ENCODE data around the gene RIPOR3.
"Not testable (repeated sequence)": the region's sequence is repeated elsewhere in the genome, so short reads cannot be mapped to it uniquely, and the experiment has no call there.

Gene RIPOR3

DNA sequence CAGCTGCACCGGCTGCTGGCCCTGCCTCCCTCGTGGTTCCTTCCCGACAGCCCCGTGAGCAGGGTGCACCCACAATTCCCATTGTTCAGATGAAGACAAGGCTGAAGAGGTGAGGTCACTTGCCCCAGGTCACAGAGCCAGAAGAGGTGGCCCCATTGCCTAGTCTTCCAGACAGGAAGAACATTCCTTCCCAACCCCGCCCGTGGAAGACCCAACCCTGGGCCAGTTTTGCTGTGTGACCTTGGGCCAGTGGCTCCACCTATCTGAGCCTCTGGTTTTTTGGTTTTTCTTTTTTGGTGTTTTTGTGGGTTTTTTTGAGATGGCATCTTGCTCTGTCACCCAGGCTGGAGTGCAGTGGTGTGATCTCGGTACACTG, 61.7 kb downstream of the RIPOR3 start:
- H3K27me3 ChIP-seq (ENCODE audit: control insufficient read depth in 1 of 2, insufficient read depth in 2 of 2, low read length in 2 of 2), result no peaks in the 10 kb centered on the region
- no peak overlapping the region for H3K4me3 ChIP-seq (ENCODE audit: low read depth in 1 of 2, low read length in 2 of 2)
- no peak overlapping the region for H3K27ac ChIP-seq (ENCODE audit: low read depth, low read length)
- peaks cover 10% of the 10 kb centered on the region for H3K4me1 ChIP-seq (ENCODE audit: insufficient read depth, low read length)
- H3K9me3 ChIP-seq (ENCODE audit: low read length), result no peaks in the 10 kb centered on the region
- H3K9ac ChIP-seq (ENCODE audit: low read length), result no peak overlapping the region
- H3K36me3 ChIP-seq (ENCODE audit: insufficient read depth, low read length), result no peaks in the 10 kb centered on the region

- Histone ChIP-seq H3K27me3 (ENCODE audit: control insufficient read depth in 1 of 2, insufficient read depth in 2 of 2, low read length in 2 of 2) (no peaks in the 10 kb centered on the region), H3K4me1 (ENCODE audit: insufficient read depth, low read length) (peaks cover 10% of the 10 kb centered on the region), H3K27ac (ENCODE audit: low read depth, low read length) (no peak overlapping the region), H3K36me3 (ENCODE audit: insufficient read depth, low read length) (no peaks in the 10 kb centered on the region), H3K4me3 (ENCODE audit: low read depth in 1 of 2, low read length in 2 of 2) (no peak overlapping the region), H3K9ac (ENCODE audit: low read length) (no peak overlapping the region), H3K9me3 (ENCODE audit: low read length) (no peaks in the 10 kb centered on the region)
Measured at GRCh38 chr20:50628853-50629669, 62.3 kb downstream of the RIPOR3 start.

DNA sequence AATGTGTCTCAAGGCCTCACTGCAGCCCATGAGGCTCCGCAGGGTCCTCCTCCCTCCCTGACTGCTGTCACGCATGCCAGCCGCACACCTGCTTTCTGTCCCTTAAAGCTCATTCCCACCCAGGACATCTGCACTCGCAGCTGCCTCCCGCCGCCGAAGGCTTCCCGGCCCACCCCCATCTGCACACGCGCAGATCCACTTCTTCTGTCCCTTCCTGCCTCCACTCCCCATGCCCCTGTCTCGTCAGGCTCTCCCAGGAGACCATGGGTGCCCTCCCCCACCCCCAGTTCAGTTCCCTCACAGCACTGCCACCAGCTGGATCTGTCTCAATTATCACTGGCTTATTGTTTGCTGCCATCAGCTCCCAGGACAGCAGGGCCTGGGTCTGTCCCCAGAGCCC, 63.0 kb downstream of the RIPOR3 start:
- H3K27ac ChIP-seq (ENCODE audit: low read depth, low read length), result no peak overlapping the region
- H3K9ac ChIP-seq (ENCODE audit: low read length), result no peak overlapping the region
- H3K4me3 ChIP-seq (ENCODE audit: low read depth in 1 of 2, low read length in 2 of 2), result no peak overlapping the region
- H3K4me1 ChIP-seq (ENCODE audit: insufficient read depth, low read length), result peaks cover 10% of the 10 kb centered on the region
- H3K36me3 ChIP-seq (ENCODE audit: insufficient read depth, low read length), result no peaks in the 10 kb centered on the region
- no peaks in the 10 kb centered on the region for H3K27me3 ChIP-seq (ENCODE audit: control insufficient read depth in 1 of 2, insufficient read depth in 2 of 2, low read length in 2 of 2)
- no peaks in the 10 kb centered on the region for H3K9me3 ChIP-seq (ENCODE audit: low read length)

DNA sequence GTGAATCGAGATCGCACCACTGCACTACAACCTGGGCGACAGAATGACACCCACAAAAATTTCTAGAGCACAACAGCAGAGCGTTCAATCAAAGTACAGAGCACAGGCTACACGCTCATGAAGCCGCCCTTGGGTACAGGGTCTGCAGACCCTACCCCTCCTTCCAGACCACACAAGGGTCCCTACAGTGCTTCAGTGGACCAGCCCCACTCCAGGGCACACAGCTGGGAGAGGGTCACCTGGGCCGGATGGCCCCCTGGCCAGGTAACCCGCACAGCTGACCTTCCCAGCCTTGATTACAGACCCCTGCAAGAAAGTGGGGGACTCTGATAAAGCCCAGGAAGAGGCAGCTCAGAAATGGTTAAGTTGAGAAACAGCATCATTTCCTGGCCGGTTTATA, 63.6 kb downstream of the RIPOR3 start:
- Histone ChIP-seq H3K9ac (ENCODE audit: low read length) (no peak overlapping the region), H3K4me3 (ENCODE audit: low read depth in 1 of 2, low read length in 2 of 2) (no peak overlapping the region), H3K36me3 (ENCODE audit: insufficient read depth, low read length) (no peaks in the 10 kb centered on the region), H3K4me1 (ENCODE audit: insufficient read depth, low read length) (peaks cover 10% of the 10 kb centered on the region), H3K27me3 (ENCODE audit: control insufficient read depth in 1 of 2, insufficient read depth in 2 of 2, low read length in 2 of 2) (no peaks in the 10 kb centered on the region), H3K27ac (ENCODE audit: low read depth, low read length) (no peak overlapping the region), H3K9me3 (ENCODE audit: low read length) (no peaks in the 10 kb centered on the region)

- Histone ChIP-seq H3K4me3 (ENCODE audit: low read depth in 1 of 2, low read length in 2 of 2) (no peak overlapping the region), H3K36me3 (ENCODE audit: insufficient read depth, low read length) (no peaks in the 10 kb centered on the region), H3K9ac (ENCODE audit: low read length) (no peak overlapping the region), H3K27ac (ENCODE audit: low read depth, low read length) (no peak overlapping the region), H3K9me3 (ENCODE audit: low read length) (peaks cover 2% of the 10 kb centered on the region), H3K4me1 (ENCODE audit: insufficient read depth, low read length) (peaks cover 10% of the 10 kb centered on the region), H3K27me3 (ENCODE audit: control insufficient read depth in 1 of 2, insufficient read depth in 2 of 2, low read length in 2 of 2) (no peaks in the 10 kb centered on the region)
Measured at GRCh38 chr20:50625986-50626677, 65.2 kb downstream of the RIPOR3 start.

GRCh38 chr20:50624351-50625016, 66.9 kb downstream of the RIPOR3 start:
- no peaks in the 10 kb centered on the region for H3K36me3 ChIP-seq (ENCODE audit: insufficient read depth, low read length)
- H3K9me3 ChIP-seq (ENCODE audit: low read length), result peaks cover 6% of the 10 kb centered on the region
- no peak overlapping the region for H3K9ac ChIP-seq (ENCODE audit: low read length)
- H3K27ac ChIP-seq (ENCODE audit: low read depth, low read length), result no peak overlapping the region
- H3K27me3 ChIP-seq (ENCODE audit: control insufficient read depth in 1 of 2, insufficient read depth in 2 of 2, low read length in 2 of 2), result no peaks in the 10 kb centered on the region
- H3K4me1 ChIP-seq (ENCODE audit: insufficient read depth, low read length), result peaks cover 10% of the 10 kb centered on the region
- H3K4me3 ChIP-seq (ENCODE audit: low read depth in 1 of 2, low read length in 2 of 2), result no peak overlapping the region

- H3K4me1 ChIP-seq (ENCODE audit: insufficient read depth, low read length), result peaks cover 7% of the 10 kb centered on the region
- peaks cover 4% of the 10 kb centered on the region for H3K36me3 ChIP-seq (ENCODE audit: insufficient read depth, low read length)
- no peak overlapping the region for H3K9ac ChIP-seq (ENCODE audit: low read length)
- no peaks in the 10 kb centered on the region for H3K27me3 ChIP-seq (ENCODE audit: control insufficient read depth in 1 of 2, insufficient read depth in 2 of 2, low read length in 2 of 2)
- no peak overlapping the region for H3K4me3 ChIP-seq (ENCODE audit: low read depth in 1 of 2, low read length in 2 of 2)
- no peak overlapping the region for H3K27ac ChIP-seq (ENCODE audit: low read depth, low read length)
- peaks cover 6% of the 10 kb centered on the region for H3K9me3 ChIP-seq (ENCODE audit: low read length)
Measured at GRCh38 chr20:50621068-50621665, 70.2 kb downstream of the RIPOR3 start.

DNA sequence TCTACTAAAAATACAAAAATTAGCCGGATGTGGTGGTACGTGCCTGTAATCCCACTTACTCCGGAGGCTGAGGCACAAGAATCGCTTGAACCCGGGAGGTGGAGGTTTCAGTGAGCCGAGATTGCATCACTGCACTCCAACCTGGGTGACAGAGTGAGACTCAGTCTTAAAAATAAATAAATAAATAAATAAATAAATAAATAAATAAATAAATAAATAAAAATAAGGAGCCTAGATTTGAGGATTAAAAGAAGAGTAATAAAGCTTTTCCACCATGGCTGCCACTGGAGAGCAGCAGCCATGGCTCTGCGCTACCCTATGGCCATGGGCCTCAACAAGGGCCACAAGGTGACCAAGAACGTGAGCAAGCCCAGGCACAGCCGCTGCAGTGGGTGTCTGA, 70.9 kb downstream of the RIPOR3 start:
- not testable (repeated sequence) for H3K9ac ChIP-seq (ENCODE audit: low read length); H3K27me3 ChIP-seq (ENCODE audit: control insufficient read depth in 1 of 2, insufficient read depth in 2 of 2, low read length in 2 of 2); H3K4me3 ChIP-seq (ENCODE audit: low read depth in 1 of 2, low read length in 2 of 2); H3K4me1 ChIP-seq (ENCODE audit: insufficient read depth, low read length); H3K36me3 ChIP-seq (ENCODE audit: insufficient read depth, low read length); H3K27ac ChIP-seq (ENCODE audit: low read depth, low read length); H3K9me3 ChIP-seq (ENCODE audit: low read length)

DNA sequence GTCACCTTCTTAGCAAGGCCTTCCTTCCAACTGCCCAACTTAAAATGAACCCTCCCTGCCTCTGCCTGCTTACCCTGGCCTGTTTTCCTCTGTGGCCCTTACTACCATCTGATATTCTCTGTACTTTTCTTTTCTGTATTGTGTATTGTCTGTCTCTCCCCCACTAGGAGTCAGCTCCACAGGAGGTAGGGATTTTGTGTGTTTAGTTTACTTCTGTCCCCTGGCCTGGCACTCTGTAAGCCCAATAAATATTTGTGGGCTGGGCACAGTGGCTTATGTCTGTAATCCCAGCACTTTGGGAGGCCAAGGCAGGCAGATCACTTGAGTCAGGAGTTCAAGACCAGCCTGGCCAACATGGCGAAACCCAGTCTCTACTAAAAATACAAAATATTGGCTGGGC, 72.8 kb downstream of the RIPOR3 start:
- H3K4me3 ChIP-seq (ENCODE audit: low read depth in 1 of 2, low read length in 2 of 2), result no peak overlapping the region
- peaks cover 6% of the 10 kb centered on the region for H3K9me3 ChIP-seq (ENCODE audit: low read length)
- H3K9ac ChIP-seq (ENCODE audit: low read length), result no peak overlapping the region
- H3K27ac ChIP-seq (ENCODE audit: low read depth, low read length), result no peak overlapping the region
- no peaks in the 10 kb centered on the region for H3K4me1 ChIP-seq (ENCODE audit: insufficient read depth, low read length)
- no peaks in the 10 kb centered on the region for H3K27me3 ChIP-seq (ENCODE audit: control insufficient read depth in 1 of 2, insufficient read depth in 2 of 2, low read length in 2 of 2)
- H3K36me3 ChIP-seq (ENCODE audit: insufficient read depth, low read length), result peaks cover 4% of the 10 kb centered on the region

- Histone ChIP-seq H3K27ac (ENCODE audit: low read depth, low read length) (no peak overlapping the region), H3K4me1 (ENCODE audit: insufficient read depth, low read length) (no peaks in the 10 kb centered on the region), H3K36me3 (ENCODE audit: insufficient read depth, low read length) (peaks cover 4% of the 10 kb centered on the region), H3K9me3 (ENCODE audit: low read length) (peaks cover 6% of the 10 kb centered on the region), H3K4me3 (ENCODE audit: low read depth in 1 of 2, low read length in 2 of 2) (no peak overlapping the region), H3K9ac (ENCODE audit: low read length) (no peak overlapping the region), H3K27me3 (ENCODE audit: control insufficient read depth in 1 of 2, insufficient read depth in 2 of 2, low read length in 2 of 2) (no peaks in the 10 kb centered on the region)
Measured at GRCh38 chr20:50617022-50617421, 74.3 kb downstream of the RIPOR3 start.

- Histone ChIP-seq H3K4me1 (ENCODE audit: insufficient read depth, low read length) (no peaks in the 10 kb centered on the region), H3K27ac (ENCODE audit: low read depth, low read length) (no peak overlapping the region), H3K27me3 (ENCODE audit: control insufficient read depth in 1 of 2, insufficient read depth in 2 of 2, low read length in 2 of 2) (no peaks in the 10 kb centered on the region), H3K9me3 (ENCODE audit: low read length) (no peaks in the 10 kb centered on the region), H3K9ac (ENCODE audit: low read length) (no peak overlapping the region), H3K4me3 (ENCODE audit: low read depth in 1 of 2, low read length in 2 of 2) (no peak overlapping the region), H3K36me3 (ENCODE audit: insufficient read depth, low read length) (peaks cover 4% of the 10 kb centered on the region)
Measured at GRCh38 chr20:50615407-50615806, 75.9 kb downstream of the RIPOR3 start.
